ENCODE measurements around the gene ELOVL2. TPM values are rescaled to one million over a fixed set of nuclear protein-coding genes. Genes with fewer than 3 reads are reported as not detected.

Gene ELOVL2
- total RNA-seq, 6 donors from 2014 or later = 0.10 to 0.54 (median 0.31) TPM; not detected in 3

DNA sequence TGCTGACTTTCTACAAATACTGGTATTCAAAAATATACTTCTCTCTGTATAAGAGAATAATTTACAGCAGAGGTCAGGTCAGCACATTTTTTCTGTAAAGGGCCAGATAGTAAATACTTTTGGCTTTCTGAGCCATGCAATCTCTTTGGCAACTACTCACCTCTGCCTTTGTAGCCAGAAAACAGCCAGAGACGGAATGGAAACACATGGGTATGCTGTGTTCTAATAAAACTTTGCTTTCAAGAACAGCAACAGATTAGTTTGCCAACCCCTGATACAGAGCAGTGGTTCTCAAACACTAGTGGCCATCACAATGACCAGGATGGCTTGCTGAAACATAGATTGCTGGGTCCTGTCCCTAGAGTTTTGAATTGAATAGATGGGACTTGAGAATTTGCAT lies 111.0 kb downstream of the ELOVL2 start:
- WGBS, 2 donors = 91 to 92% methylated on average over 1 of the region's 1 CpG
- DNase-seq = no peak

More for the DNA sequence above, 111.0 kb downstream of the ELOVL2 start:
- Histone ChIP-seq H3K36me3 (no peaks in the 10 kb centered on the region), H3K4me1 (no peaks in the 10 kb centered on the region), H3K27ac (no peak overlapping the region), H3K27me3 (no peaks in the 10 kb centered on the region), H3K9me3 (no peaks in the 10 kb centered on the region), H3K4me3 (no peak overlapping the region)
- no peak for ATAC-seq (ENCODE audit: low FRiP score in 2 of 2)
- TF ChIP-seq EP300 (IDR thresholded peaks at IDR 0.05) (no peak), CTCF (IDR thresholded peaks at IDR 0.05) (no peak), POLR2A (IDR thresholded peaks at IDR 0.05) (no peak), POLR2AphosphoS5 (IDR thresholded peaks at IDR 0.05) (no peak)

Other genes starting within 250 kb of the ELOVL2 start
- 1 to 10 TPM in 4 of 6 donors, under 1 TPM in 1, not detected in 1; 0.57 to 5.3 (median 1.8) TPM for gene MAK, start 205.8 kb downstream of the ELOVL2 start, total RNA-seq
- gene GCM2, start 162.3 kb downstream of the ELOVL2 start, total RNA-seq = not detected
- 1 to 10 TPM in 3 of 6 donors, under 1 TPM in 3; 0.46 to 8.4 (median 1.6) TPM for gene SYCP2L, start 157.3 kb downstream of the ELOVL2 start, total RNA-seq
- 1 to 10 TPM; 1.0 to 9.6 (median 6.3) TPM for gene SMIM13, start 49.5 kb upstream of the ELOVL2 start, total RNA-seq
- gene ERVFRD-1, start 67.4 kb upstream of the ELOVL2 start, total RNA-seq = 1 to 10 TPM in 1 of 6 donors, under 1 TPM in 3, not detected in 2; 0.46 to 1.3 (median 0.61) TPM
- 100 to 1,000 TPM; 122 to 334 (median 173) TPM for gene NEDD9, start 188.4 kb upstream of the ELOVL2 start, total RNA-seq